Measurements from ENCODE around the gene CSRNP2.
"Not testable (repeated sequence)": the region's sequence is repeated elsewhere in the genome, so short reads cannot be mapped to it uniquely, and the experiment has no call there.

GRCh38 chr12:51014467-51014866 is 68.9 kb downstream of the CSRNP2 start:
- not testable (repeated sequence) for TF ChIP-seq CTCF (IDR thresholded peaks at IDR 0.05; ENCODE audit: control extremely low read depth in 1 of 3, insufficient read depth in 1 of 3, low read depth in 1 of 3, low read length in 3 of 3); HDAC2 (IDR thresholded peaks at IDR 0.05; ENCODE audit: borderline replicate concordance in 1 of 2, low read depth in 2 of 2, low read length in 2 of 2); ASH2L (IDR thresholded peaks at IDR 0.05; ENCODE audit: low read length); SRF (IDR thresholded peaks at IDR 0.05; ENCODE audit: low read depth, low read length); POLR2A (IDR thresholded peaks at IDR 0.05; ENCODE audit: control extremely low read depth in 1 of 2, low read depth in 2 of 2, low read length in 2 of 2); EZH2 (IDR thresholded peaks at IDR 0.05; ENCODE audit: low read depth, low read length, severe bottlenecking); RAD21 (IDR thresholded peaks at IDR 0.05 in 1 of 2, conservative IDR thresholded peaks at IDR 0.05 in 1 of 2; ENCODE audit: low read depth in 2 of 2, low read length in 2 of 2); GABPA (IDR thresholded peaks at IDR 0.05; ENCODE audit: borderline replicate concordance, insufficient read depth, low read length); RFX5 (IDR thresholded peaks at IDR 0.05; ENCODE audit: borderline replicate concordance, low read depth, low read length); SP4 (IDR thresholded peaks at IDR 0.05; ENCODE audit: low read length); NRF1 (IDR thresholded peaks at IDR 0.05; ENCODE audit: low read depth, low read length)
